Activated naive CD8-positive, alpha-beta T cell treated with anti-CD3 and anti-CD28 coated beads, Interleukin-2, amount 50 U/mL, for 24 hours (primary cell): Measurements from ENCODE around the gene KCTD10.
"Not testable (repeated sequence)": the region's sequence is repeated elsewhere in the genome, so short reads cannot be mapped to it uniquely, and the experiment has no call there.

Experiments used
- ATAC-seq: fragments of 150-1000 bp; cut with Tn5 transposase; one replicate; pipeline ENCODE4 v1.10.0; 2021
- DNase-seq: peaks from one replicate; pipeline ENCODE4 v3.0.0; 2021
- H3K27ac Mint-ChIP-seq: one replicate; pipeline ENCODE4 v1.8.0; 2021; ENCODE audit warnings: mild to moderate bottlenecking, mixed read lengths
- H3K27me3 Mint-ChIP-seq: one replicate; pipeline ENCODE4 v1.8.0; 2021; ENCODE audit warnings: mixed read lengths
- H3K36me3 Mint-ChIP-seq: one replicate; pipeline ENCODE4 v1.8.0; 2021; ENCODE audit warnings: low read depth, mixed read lengths
- H3K4me1 Mint-ChIP-seq: one replicate; pipeline ENCODE4 v1.8.0; 2021; ENCODE audit warnings: mixed read lengths
- H3K4me3 Mint-ChIP-seq: one replicate; pipeline ENCODE4 v1.8.0; 2021; ENCODE audit warnings: mild to moderate bottlenecking, moderate library complexity, mixed read lengths
- H3K9me3 Mint-ChIP-seq: one replicate; pipeline ENCODE4 v1.8.0; 2021; ENCODE audit warnings: mixed read lengths

The KCTD10 gene

GRCh38 chr12:109404841-109405240, 72.3 kb downstream of the KCTD10 start:
- not testable (repeated sequence) for H3K9me3 Mint-ChIP-seq, ATAC-seq, DNase-seq, H3K36me3 Mint-ChIP-seq, H3K4me3 Mint-ChIP-seq, H3K27ac Mint-ChIP-seq, H3K4me1 Mint-ChIP-seq
- H3K27me3 Mint-ChIP-seq, result peaks cover 26% of the 10 kb centered on the region
